HFF-Myc (cell line): ENCODE results near the gene SLC43A3.

ENCODE experiments used
- DNase-seq: peaks from one replicate; pipeline ENCODE4 v3.0.0-alpha.2; 2011; ENCODE audit warnings: low read depth; ENCODE audit errors: extremely low read depth
- H3K4me3 ChIP-seq: replicated peaks from 2 replicates; pipeline ENCODE4 v1.5.1; 2011; ENCODE audit warnings: low read depth, mild to moderate bottlenecking, control low read depth, low read length
- CTCF ChIP-seq: IDR thresholded peaks from 2 replicates; pipeline ENCODE4 v1.5.1; 2012; ENCODE audit warnings: mild to moderate bottlenecking, low read depth, low read length, control low read depth; ENCODE audit errors: missing control alignments

Gene SLC43A3

DNA sequence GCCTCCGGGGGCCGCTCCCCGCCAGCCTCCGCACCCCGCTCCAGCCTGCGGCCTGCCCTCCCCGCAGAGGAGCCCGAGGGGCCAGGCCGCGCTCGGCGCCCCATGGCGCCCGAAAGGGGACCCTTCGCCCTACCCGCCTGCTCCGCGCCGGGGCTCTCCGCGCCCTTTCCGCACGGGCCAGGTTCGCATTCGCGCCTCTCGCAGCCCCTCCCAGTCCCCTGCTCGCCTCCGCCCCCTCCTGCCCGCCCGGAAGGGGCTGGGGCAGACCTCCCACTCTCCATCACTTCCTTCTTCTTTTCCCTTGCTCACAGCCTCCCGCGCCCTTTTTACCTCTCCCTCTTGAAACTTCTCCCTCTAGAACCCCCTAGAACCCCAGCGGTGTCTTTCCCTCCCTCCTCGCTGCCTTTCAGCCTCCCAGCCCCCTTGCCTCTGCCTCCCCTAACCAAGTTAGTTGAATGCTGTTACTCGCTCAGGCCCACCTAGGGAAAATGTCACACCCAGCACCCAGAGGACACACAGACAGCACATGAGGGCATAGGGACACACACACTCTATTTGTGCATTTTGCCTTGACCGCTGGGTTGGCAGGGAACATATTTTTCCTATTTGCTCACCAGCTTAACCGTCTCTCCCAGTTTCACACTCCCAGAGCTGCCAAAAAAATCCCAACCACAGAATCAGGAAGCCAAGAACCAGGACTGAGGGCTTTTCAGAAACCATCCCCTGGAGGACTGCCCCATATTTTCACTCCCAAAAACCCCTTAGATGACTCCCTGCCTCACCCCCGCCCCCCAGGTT, at the start of gene SLC43A3:
SLC43A3 (minus strand) TSS at position 193 of the 798 bp plus-strand sequence. CDS start 949 bp downstream, outside the sequence.
- peak; percentile 46 for DNase-seq
- H3K4me3 ChIP-seq = peak within 1 kb of the TSS; percentile 66
- no peak for TF ChIP-seq CTCF

GRCh38 chr11:57476047-57476756, 49.3 kb upstream of the SLC43A3 start:
- peak overlapping the region; percentile 32 for H3K4me3 ChIP-seq
- no peak for DNase-seq
- no peak for TF ChIP-seq CTCF

- no peak overlapping the region for H3K4me3 ChIP-seq
- no peak for DNase-seq
- no peak for TF ChIP-seq CTCF
Measured at GRCh38 chr11:57475671-57476046, 48.7 kb upstream of the SLC43A3 start.

DNA sequence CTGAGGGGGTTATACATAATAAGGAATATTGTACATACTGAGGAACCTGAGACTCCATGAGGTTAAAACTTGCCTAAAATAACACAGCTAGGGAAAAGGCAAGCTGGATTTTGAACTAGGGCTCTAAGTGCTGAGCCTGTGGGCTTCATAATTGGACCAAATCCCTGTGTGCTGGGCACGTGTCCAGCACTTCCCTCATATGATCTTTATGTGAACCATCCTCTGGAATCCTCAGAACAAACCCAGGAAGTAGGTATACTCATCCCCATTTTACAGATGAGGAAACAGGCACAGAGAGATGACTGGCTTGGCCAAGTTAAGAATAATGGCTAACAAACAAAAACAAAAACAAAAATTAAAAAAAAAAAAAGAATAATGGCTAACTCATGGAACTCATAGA, 48.3 kb upstream of the SLC43A3 start:
- no peak overlapping the region for H3K4me3 ChIP-seq
- DNase-seq = no peak
- no peak for TF ChIP-seq CTCF

- TF ChIP-seq CTCF = no peak
- DNase-seq = no peak
- H3K4me3 ChIP-seq = no peak overlapping the region
Measured at GRCh38 chr11:57474803-57475115, 47.8 kb upstream of the SLC43A3 start.

DNA sequence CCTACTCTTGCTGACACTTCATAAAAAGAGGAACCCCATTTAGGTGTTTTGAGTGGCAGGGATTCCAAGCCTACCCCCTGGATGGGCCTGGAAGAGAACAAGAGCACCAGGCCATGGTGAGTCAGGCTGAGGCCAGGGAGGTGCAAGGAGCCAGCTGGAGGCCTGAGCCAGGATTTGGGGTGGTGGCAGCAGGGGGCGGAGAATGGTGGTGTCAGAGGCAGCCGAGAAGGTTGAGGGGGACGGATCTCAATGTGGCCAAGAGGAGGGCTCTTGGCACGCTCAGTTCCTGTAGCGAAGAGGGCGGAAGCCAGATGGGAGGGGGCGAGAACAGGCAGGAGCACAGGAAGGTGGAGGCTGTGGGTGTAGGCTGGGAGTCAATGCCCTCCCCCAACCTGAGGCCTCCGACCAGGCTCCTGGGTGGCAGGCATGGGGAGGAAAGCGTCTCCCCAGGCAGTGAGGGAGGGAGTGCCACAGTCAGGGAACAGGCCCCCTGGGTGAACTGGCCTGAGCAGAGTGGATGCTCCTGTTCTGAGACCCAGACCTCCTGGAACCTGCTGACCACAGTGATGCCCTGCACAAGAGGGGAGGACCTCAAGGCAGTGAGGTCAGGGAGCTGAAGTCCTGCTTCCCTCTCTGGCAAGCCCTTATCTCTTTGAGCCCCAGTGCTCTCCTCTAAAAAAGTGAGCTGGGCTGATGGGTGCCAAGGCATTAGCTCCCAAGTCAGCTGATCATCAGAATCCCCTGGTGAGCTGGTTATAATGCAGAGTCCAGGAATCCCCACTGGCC, 47.3 kb upstream of the SLC43A3 start:
- no peak for TF ChIP-seq CTCF
- DNase-seq = no peak
- no peak overlapping the region for H3K4me3 ChIP-seq
